AG08395 (cell line): ENCODE results near the gene WWC2.
"Not testable (repeated sequence)": the region's sequence is repeated elsewhere in the genome, so short reads cannot be mapped to it uniquely, and the experiment has no call there.

Source experiments
- DNase-seq: peaks from one replicate; pipeline ENCODE4 v3.0.0; 2012; ENCODE audit warnings: mixed read lengths, low spot score

WWC2 gene

DNA sequence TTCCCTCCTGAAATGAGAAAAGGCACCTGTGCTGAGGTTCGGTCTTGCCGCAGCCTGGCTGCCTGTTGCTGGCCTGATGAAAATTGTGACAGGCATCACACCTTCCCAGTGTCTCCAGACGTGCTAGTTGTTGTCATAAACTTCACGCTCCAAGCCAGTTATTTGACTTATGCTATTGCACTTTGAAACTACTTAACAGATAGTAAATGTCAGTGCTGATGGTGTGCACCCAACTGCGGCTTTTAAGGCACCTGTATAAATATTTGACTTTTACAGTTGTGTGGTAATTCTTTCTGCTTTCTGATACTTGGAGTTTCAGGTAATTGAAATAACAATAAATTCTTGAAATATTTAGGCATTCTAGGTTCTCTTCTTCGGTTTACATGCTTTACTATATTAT lies 1.8 kb downstream of the WWC2 start:
- no peak for DNase-seq

DNA sequence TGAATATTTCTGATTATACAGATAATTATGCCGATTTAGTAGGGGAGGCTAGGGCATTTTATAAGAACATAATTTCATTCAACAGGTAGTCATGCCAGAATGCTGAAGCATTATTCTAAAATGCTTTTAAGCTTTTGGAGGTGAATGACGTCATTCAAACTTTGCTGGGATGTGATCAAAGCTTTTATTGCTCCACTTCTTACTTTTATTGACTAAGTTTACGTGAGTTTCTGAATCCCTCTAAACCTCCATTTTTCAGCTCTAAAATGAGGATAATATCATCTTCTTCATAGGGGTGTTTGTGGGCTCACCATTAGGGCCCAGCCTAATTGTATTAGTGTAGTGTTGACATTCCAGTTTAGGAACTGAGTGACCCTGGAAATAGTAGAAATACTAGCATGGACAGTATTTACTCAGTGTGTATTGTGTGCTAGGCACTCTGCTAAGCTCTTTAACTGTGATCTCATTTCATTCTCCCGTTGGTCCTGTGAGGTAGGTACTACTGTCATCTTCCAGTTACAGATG lies 3.0 kb downstream of the WWC2 start:
- DNase-seq, result no peak

DNA sequence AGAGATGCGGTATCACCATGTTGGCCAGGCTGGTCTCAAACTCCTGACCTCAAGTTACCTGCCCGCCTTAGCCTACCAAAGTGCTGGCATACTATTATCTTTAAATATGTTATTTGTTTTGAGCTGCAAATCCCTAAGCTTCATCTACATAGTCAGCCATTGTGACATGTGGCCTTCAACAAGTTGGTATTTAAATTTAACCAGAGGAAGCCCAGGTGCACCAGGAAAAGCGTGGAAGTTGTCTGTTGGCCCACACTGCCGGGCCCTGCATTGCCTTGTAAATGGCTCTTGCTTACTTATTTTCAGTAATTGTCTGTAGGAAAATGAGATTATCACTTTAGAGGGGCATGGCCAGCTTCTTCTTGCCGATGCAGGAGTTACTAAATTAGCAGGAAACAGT lies 6.0 kb downstream of the WWC2 start:
- no peak for DNase-seq

DNA sequence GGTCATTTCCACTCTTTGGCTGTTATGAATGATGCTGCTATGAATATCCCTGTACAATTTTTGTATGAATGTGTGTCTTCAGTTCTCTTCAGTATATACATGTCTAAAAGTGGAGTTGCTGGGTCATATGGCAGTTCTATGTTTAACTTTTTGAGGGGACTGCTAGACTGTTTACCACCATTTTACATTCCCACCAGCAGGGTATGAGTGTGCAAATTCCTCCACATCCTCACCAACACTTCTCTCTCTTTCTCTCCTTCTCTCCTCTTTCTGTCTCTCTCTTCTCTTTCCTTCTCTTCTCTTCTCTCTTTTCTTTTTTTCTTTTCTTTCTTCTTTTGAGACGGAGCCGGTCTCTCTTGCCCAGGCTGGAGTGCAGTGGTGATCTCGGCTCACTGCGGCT lies 7.8 kb downstream of the WWC2 start:
- DNase-seq, result no peak

DNA sequence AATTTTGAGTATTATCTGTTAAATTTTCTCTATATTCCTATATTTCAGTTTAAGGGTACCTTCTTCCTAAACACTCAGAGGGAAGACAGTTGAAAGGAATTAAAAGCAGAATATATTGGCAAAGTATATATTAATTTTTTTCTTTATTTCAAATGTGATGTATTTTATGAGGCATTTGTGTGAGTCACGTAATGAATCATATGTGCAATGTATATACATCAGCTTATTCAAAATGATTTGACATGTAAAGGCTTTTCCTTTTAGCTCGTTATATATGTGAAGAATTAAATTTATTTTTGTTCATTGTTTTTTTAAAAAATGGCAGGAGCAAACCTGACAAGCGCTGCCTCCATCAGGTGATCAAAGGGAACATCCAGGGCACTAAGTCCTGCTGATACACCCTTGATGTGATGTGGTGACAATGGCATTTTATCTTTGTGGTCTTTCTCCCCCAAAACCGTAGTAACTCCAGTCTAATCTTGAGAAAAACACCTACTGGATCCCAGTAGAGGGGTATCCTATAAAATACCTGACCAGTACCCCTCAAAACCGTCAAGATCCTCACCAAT lies 8.9 kb downstream of the WWC2 start:
- DNase-seq, result no peak

DNA sequence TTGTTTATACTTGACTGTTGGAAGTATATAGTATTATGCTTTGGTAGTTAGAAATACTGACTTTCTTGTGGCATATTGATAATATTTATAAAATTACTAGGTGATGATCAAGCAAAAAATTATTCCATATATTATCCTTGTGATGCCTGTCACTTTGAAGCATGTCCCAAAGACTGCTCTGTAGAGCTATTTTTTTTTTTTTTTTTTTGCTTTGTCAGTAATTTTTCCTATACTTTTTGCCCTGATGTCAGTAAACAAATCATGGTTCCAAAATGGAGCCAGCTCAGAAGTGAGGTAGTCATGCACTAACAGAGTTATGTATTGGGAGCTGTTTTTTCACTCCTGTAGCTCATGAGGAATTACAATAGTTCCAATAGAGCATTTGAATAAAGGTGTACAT lies 11.2 kb downstream of the WWC2 start:
- DNase-seq, result no peak

DNA sequence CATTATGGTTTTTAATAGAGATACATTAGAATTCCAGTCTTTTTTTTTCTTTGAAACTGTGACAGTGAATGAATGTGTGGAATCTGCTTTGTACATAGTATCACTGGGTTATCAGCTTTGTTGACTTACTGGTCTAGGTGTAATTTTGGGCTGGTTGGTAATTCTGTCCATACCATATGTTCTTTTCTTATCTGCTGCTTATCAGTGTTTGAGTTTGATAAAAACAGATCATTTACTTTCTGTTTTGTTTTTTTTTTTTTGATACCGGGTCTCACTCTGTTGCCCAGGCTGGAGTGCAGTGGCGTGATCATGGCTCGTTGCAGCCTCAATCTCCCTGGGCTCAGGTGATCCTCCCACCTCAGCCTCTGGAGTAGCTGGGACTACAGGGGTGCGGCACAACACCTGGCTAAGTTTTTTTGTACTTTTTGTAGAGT lies 12.4 kb downstream of the WWC2 start:
- DNase-seq, result no peak

DNA sequence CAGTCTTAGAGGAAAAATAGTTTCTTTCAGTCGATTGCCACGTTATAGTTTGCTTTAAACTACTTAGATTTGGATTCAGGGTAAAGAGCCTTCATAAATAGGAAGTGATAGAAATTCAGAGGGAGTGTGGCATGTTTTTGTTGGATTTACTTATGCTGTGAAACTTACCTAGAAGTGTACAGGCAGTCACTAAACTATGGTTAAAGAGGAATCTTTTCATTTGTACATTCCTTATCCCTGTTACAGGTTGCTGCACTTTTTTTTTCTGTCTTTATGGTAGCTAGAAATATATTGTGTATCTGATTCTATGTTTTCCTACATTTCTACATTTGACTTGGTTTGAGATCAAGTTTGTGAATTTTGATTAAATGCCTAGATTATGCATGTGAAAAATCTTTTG lies 19.1 kb downstream of the WWC2 start:
- DNase-seq, result no peak

DNA sequence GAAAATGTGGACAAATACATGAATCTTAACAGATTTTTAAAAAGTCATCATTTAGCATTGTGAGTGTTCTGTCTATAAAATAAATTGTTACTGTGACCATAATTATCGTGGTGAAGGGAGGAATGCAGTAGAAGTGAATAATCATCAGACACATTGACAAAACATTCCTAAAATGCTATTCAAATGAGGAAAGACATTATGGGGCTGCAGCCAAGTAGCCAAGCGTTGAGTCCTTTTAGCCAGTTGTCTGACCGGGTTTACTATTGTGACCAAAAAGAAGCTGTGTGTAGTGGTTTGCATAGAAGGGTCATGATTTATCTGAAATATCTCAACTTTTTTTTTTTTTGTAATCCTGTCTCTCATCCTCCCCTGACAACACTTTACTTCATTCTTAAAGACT lies 19.5 kb downstream of the WWC2 start:
- DNase-seq, result peak; percentile 91

DNA sequence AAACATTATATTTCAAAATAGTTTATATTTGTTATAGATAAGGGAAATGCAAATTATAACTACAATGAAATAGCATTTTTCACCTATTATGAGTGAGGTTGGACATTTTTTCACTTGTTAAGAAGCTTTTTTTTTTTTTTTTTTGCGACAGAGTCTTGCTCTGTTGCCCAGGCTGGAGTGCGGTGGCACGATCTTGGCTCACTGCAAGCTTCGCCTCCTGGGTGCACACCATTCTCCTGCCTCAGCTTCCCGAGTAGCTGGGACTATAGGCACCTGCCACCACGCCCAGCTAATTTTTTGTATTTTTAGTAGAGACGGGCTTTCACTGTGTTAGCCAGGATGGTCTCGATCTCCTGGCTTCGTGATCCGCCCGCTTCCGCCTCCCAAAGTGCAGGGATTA lies 22.6 kb downstream of the WWC2 start:
- DNase-seq, result not testable (repeated sequence)

DNA sequence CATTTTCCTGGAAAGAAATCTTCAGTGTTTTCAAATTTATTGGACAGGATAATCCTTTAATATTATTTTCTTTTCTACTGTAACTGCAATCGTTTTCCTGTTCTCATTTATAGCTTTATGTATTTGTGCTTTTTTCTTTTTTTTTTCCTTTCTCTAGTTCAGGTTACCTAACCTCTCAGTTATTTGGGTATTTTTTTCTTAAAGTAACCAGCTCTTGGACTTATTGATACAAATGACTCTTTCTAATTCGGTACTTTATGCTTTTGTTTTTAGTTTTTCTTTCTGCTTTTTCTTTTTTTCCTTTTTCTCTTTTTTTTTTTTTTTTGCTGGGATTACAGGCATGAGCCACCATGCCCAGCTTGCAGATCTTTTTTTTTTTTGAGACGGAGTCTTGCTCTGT lies 25.2 kb downstream of the WWC2 start:
- DNase-seq, result no peak

DNA sequence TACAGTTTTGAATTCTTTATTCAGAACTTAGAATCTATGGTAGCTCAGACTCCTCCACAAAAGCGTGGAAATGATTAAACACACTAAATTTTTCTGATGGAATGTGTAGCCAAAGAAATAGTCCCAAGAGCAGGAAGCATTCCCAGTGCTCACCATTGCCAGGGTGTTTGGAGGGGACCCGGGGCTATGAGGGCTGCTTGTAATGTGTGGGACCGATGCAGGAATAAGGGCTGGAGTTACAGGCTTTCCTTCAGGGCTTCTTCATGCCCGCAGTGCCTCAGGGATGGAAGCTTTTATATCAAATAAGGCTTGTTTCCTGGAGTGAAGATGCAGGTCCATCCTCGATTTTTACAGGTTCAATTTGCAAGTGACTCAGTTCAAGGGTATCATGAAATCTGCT lies 25.8 kb downstream of the WWC2 start:
- no peak for DNase-seq

DNA sequence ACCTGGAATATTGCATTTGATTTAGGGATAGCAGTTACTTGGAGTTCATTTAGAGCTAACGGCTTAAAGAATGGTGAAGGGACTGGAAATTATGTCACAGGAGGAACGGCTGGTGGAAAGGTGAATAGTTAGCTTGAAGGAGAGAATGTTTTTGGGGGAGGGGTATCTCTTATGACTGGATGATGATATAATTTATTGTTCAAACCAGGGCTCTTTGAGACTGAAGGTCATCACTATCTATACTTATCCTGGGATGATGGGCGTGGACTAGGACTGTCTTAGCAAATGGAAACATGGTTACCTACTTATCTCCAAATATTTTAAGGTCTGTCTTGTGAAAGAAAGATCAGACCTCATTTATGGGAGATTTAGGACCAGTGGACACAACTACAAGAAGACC lies 30.1 kb downstream of the WWC2 start:
- DNase-seq, result no peak

DNA sequence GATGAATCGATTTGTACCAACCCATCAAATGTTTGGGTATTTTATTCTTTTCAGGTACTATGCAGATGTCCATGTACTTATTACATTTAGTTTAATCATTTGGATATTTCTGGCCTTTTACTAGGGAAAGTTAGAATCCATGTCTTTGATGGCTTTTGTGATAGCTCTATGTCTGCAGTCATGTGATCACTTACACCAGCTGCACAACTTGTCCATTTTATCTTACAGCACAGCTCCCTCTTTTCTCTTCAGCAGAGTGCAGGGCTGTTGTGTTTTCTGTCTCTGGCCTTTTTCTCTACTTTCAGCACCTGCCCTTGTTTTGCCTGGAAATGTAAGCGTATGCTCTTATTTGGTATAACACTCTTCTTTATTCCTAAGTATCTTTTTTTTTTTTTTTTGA lies 30.6 kb downstream of the WWC2 start:
- DNase-seq, result no peak

DNA sequence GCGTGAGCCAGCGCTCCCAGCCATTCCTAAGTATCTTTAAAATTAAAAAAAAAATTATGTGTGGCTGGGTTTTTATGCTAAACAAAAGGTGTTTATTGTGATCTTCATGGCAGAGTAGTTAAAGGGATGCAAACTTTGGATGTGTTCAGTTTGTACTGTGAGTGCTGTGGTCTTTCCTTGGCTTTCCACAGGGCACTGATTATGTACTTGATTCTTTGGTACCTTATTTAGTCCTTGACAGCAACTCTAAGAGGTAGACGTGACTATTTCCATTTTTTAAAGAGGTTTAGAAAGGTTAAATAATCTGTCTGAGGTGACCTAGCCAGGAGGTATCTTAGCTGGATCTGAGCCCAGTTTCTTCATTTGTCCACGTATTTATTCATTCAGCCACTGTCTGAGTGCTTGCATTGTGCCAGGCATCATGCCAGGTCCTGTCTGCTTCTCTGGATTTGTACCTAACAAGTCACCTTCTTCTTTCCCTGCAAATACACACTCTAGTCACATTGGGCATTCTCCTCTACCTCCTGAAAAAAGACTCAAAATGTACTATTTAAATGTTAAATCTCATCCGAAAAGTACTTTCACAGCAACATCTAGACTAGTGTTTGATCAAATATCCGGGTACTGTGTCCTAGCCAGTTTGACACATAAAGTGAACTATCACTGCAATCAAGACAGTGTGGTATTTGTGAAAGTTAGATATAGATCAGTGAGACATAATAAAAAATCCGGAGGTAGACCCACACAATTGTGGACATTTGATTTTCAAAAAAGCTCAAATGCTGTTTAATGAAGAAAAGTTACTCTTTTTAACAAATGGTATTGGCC lies 31.5 kb downstream of the WWC2 start:
- no peak for DNase-seq

DNA sequence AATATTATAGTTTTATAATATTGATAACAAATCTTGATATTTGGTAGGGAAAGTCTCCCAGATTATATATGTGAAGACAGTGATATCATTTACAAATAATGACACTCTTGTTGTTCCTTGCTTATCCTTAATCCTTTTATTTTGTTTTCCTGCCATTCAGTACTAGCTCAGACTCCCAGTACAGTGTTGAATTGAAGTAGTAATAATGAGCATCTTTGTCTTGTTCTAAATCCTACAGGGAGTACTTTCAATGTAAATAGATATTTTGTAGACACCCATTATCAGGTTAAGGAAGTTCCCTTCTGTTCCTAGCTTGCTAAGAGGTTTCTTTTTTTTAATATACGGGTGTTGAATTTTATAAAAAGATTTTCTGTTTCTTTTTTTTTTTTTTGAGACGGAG lies 33.0 kb downstream of the WWC2 start:
- no peak for DNase-seq

DNA sequence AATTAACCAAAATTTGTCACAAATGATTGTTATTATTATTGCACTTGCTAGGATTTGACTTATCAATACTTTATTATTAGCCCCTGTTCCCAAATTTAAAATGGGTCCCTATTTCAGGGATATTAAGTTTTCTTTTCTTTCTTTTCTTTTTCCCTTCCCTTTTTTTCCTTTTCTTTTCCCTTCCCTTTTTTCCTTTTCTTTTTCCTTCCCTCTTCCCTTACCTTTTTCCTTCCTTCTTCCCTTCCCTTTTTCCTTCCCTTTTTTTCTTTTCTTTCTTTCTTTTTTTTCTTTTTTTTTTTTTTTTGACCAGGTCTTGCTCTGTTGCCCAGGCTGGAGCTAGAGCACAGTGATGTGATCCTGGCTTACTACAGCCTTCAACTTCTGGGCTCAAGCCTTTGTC lies 33.8 kb downstream of the WWC2 start:
- no peak for DNase-seq

DNA sequence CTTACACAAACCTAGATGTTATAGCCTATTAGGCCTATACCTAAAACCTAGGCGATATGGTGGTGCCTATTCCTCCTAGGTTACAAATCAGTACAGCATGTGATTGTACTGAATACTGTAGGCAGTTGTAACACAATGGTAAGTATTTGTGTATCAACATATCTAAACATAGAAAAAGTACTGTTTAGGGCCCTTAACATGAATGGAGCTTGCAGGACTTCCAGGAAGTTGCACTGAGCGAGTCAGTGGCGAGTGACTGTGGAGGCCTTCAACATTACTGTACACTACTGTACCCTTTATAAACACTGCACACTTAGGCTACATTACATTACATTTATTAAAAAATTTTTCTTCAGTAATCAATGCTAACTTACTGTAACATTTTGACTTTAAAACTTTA lies 37.8 kb downstream of the WWC2 start:
- no peak for DNase-seq

DNA sequence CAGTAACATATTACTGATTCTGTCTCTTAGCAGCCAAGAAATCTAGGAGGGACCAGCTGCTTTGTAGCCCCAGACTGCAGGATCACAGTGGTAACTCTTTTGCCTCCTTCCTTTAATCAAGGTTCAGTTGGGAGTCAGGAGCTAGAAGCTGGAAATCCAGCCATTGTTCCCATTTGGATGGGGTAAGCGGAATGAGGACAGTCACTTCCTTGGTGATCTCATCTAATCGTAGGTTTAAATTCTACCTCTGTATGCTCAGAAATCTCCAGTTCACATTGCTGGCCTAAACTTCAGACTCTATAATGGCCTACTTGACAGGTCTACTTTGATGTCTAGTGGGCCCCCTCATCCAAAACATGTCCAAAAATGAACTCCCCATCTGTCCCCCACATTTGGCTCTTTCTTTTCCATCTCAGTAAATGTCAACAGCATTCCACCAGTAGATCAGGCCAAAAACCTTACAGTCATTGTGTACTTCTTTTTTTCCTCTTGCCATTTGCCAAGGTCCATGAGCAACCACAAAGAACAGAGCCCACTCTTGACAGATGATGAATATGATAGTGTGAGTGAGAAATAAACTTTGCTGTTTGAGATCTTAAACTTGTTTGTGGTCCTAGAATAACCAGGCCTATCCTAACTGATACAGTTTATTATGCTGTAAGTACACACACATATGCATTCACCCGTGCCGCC lies 40.1 kb downstream of the WWC2 start:
- DNase-seq, result no peak

DNA sequence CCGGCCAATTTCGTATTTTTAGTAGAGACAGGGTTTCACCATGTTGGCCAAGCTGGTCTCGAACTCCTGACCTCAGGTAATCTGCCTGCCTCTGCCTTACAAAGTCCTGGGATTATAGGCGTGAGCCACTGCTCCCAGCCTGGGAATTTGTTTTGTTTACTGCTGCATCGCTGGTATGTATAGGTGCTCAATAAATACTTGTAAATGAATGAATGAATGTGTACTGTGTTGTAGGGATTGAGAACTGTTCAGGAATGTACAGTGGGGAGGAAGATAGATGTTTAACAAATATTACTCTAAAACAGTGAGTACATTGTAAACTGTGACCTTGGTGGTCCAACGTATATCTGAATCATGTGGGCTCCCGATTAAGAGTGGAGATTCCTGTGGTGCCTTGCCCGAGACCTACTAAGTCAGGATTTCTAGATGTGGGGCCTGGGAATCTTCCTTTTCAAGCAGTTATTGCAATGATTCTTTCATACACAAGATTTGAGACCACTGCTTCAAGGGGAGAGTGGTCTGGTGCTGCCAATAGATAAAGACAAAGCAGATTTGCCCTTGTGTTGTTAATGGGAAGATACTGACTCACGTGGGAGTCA lies 41.0 kb downstream of the WWC2 start:
- DNase-seq, result no peak

DNA sequence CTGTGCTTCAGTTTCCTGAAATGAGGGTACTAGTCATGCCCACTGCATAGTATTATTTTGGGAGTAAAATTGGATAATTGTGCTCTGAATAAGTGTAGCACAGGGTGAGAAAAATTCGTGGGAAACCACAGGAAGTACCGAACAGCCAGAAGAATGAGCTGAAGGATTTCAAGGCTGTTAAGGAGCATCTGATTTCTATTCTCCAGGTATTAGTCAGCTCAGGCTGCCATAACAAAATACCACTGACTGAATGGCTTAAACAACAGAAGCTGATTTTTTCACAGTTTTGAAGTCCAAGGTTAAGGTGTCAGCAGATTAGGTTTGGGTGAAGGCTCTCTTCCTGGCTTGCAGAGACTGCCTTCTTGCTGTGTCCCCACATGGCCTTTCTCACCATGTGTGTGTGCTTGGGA lies 41.9 kb downstream of the WWC2 start:
- peak; percentile 66 for DNase-seq

DNA sequence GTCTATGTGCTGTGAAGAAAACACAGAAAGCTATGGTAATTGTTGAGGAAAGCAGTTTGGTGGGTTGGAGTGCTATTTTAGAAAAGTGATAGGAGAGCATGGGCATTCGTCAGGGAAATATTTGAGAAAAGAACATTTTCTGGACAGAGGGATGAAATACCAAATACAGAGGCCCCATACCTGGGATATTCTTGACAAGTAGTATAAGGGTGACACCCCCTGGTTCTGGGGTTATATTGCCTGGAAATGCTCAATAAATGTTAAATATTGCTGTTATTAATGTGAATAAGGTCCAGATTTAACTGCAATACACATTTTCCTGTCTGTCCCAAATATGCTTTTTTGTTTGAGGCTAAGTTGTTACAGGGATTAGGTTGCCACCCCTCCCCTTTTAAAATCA lies 42.9 kb downstream of the WWC2 start:
- no peak for DNase-seq
